CD4-positive, alpha-beta T cell treated with Interleukin-2 at 100 ng/mL for 4 hours (primary cell): ENCODE measurements around the gene RAB3IL1.
A peak's percentile ranks its signal among the peaks of the same experiment; 100 is the strongest.
"Not testable (repeated sequence)": the region's sequence is repeated elsewhere in the genome, so short reads cannot be mapped to it uniquely, and the experiment has no call there.

Source experiments
- DNase-seq: peaks from one replicate; pipeline ENCODE4 v3.0.0-alpha.2; 2020; ENCODE audit warnings: low spot score

RAB3IL1 gene

GRCh38 chr11:61885784-61886580 is 31.4 kb downstream of the RAB3IL1 start:
- DNase-seq = no peak

GRCh38 chr11:61885166-61885778 is 32.1 kb downstream of the RAB3IL1 start:
- no peak for DNase-seq

GRCh38 chr11:61883947-61884346 is 33.4 kb downstream of the RAB3IL1 start:
- no peak for DNase-seq

GRCh38 chr11:61883327-61883726 is 34.0 kb downstream of the RAB3IL1 start:
- no peak for DNase-seq

GRCh38 chr11:61882879-61883278 is 34.5 kb downstream of the RAB3IL1 start:
- DNase-seq = no peak

- DNase-seq = not testable (repeated sequence)
Observed at GRCh38 chr11:61882267-61882666, 35.1 kb downstream of the RAB3IL1 start.

GRCh38 chr11:61881397-61881796 is 36.0 kb downstream of the RAB3IL1 start:
- DNase-seq = no peak

GRCh38 chr11:61880454-61880853 is 36.9 kb downstream of the RAB3IL1 start:
- no peak for DNase-seq

- no peak for DNase-seq
Observed at GRCh38 chr11:61880031-61880430, 37.3 kb downstream of the RAB3IL1 start.

GRCh38 chr11:61879152-61879551 is 38.2 kb downstream of the RAB3IL1 start:
- no peak for DNase-seq

- DNase-seq = no peak
Observed at GRCh38 chr11:61875698-61876097, 41.7 kb downstream of the RAB3IL1 start.

GRCh38 chr11:61874853-61875252 is 42.5 kb downstream of the RAB3IL1 start:
- no peak for DNase-seq

- DNase-seq = no peak
Observed at GRCh38 chr11:61874377-61874809, 43.0 kb downstream of the RAB3IL1 start.

- no peak for DNase-seq
Observed at GRCh38 chr11:61873588-61874376, 43.6 kb downstream of the RAB3IL1 start.

GRCh38 chr11:61872935-61873565 is 44.3 kb downstream of the RAB3IL1 start:
- no peak for DNase-seq

- peak; percentile 44 for DNase-seq
Observed at GRCh38 chr11:61871158-61871597, 46.2 kb downstream of the RAB3IL1 start.

GRCh38 chr11:61870541-61871031 is 46.8 kb downstream of the RAB3IL1 start:
- no peak for DNase-seq

- no peak for DNase-seq
Observed at GRCh38 chr11:61869708-61870451, 47.5 kb downstream of the RAB3IL1 start.

- DNase-seq = no peak
Observed at GRCh38 chr11:61869429-61869707, 48.0 kb downstream of the RAB3IL1 start.

GRCh38 chr11:61868571-61869428 is 48.6 kb downstream of the RAB3IL1 start:
- no peak for DNase-seq

- DNase-seq = no peak
Observed at GRCh38 chr11:61866958-61867343, 50.4 kb downstream of the RAB3IL1 start.
